Neural progenitor cell (in vitro differentiated cells): ENCODE data around the gene BCL2A1.

Experiments
- CTCF ChIP-seq: fragments of 200-600 bp; sonication (generic); IDR thresholded peaks from 2 replicates; pipeline ENCODE4 v1.5.1; 2017; ENCODE audit warnings: antibody characterized with exemption, mild to moderate bottlenecking
- EZH2 ChIP-seq: fragments of 200-600 bp; sonication (generic); IDR thresholded peaks from 2 replicates; pipeline ENCODE4 v1.6.1; 2017; ENCODE audit warnings: antibody characterized with exemption, mild to moderate bottlenecking, moderate library complexity
- EZH2phosphoT487 ChIP-seq: fragments of 200-600 bp; sonication (generic); IDR thresholded peaks from 2 replicates; pipeline ENCODE4 v1.6.1; 2017; ENCODE audit warnings: antibody characterized with exemption

GRCh38 chr15:79952329-79952728 is 18.7 kb downstream of the BCL2A1 start:
- TF ChIP-seq CTCF (no peak), EZH2 (no peak), EZH2phosphoT487 (no peak)
